Diencephalon (tissue), 1 donor: ENCODE data around the gene DCAF12L2. TPM values are rescaled to one million over a fixed set of nuclear protein-coding genes. Genes with fewer than 3 reads are reported as not detected.

Experiments
- total RNA-seq: library from RNA; depleted of rRNA; stranded (reverse); fragments of >200 nt; gene quantifications from one replicate; pipeline ENCODE4 v1.2.3, GENCODE V29; 2014

Gene DCAF12L2
- total RNA-seq: 7.6 TPM

GRCh38 chrX:126165721-126166461 lies at the start of gene DCAF12L2:
Gene DCAF12L2, minus strand, starts transcription at chrX:126166289. Its CDS starts 365 bp downstream, at chrX:126165924.

